WERI-Rb-1 (cell line): ENCODE measurements around the gene DOCK8.

Experiments
- DNase-seq: peaks from one replicate; pipeline ENCODE4 v3.0.0-alpha.2; 2020
- H3K27ac ChIP-seq: fragments of 250-450 bp; sonication (Bioruptor Pico); 2 replicates; pipeline ENCODE4 v1.5.1; 2020; ENCODE audit warnings: mild to moderate bottlenecking, moderate library complexity
- H3K27me3 ChIP-seq: fragments of 250-450 bp; sonication (Bioruptor Pico); 2 replicates; pipeline ENCODE4 v1.5.1; 2021; ENCODE audit warnings: mild to moderate bottlenecking, low read depth, moderate library complexity; ENCODE audit not compliant: insufficient read depth, severe bottlenecking
- H3K36me3 ChIP-seq: fragments of 250-450 bp; sonication (Bioruptor Pico); 2 replicates; pipeline ENCODE4 v1.5.1; 2020; ENCODE audit warnings: mild to moderate bottlenecking, moderate library complexity
- H3K4me3 ChIP-seq: 2 replicates; pipeline ENCODE4 v1.5.1; 2011; ENCODE audit warnings: low read depth, mild to moderate bottlenecking, control low read depth, low read length
- H3K9me3 ChIP-seq: fragments of 250-450 bp; sonication (Bioruptor Pico); 2 replicates; pipeline ENCODE4 v1.5.1; 2021; ENCODE audit warnings: mild to moderate bottlenecking, moderate library complexity; ENCODE audit not compliant: severe bottlenecking
- TF ChIP-seq, protein P1 (sequence below): IDR thresholded peaks from 2 replicates; pipeline ENCODE4 v1.5.1; 2011; ENCODE audit warnings: low read depth, mild to moderate bottlenecking, control low read depth, inconsistent platforms, low read length

DOCK8 gene

DNA sequence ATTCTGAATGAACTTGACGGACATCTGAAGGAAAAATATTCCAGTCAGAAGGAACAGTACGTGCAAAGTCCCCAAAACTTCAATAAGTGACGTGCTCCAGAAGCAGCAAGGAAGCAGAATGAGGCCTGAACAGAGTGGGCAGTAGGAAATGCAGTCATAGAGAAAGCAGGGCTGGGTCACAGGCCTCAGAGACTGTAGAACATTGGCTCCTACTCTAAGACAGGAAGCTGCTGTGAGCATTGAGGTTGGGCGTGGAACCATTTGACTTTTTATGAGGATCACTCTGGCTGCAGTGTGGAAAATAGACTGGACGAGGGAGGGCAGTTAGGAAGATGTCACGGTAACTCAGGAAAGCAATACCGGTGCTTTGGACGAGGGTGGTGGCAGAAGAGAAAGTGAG is 64.0 kb downstream of the DOCK8 start:
- TF ChIP-seq, protein P1, sequence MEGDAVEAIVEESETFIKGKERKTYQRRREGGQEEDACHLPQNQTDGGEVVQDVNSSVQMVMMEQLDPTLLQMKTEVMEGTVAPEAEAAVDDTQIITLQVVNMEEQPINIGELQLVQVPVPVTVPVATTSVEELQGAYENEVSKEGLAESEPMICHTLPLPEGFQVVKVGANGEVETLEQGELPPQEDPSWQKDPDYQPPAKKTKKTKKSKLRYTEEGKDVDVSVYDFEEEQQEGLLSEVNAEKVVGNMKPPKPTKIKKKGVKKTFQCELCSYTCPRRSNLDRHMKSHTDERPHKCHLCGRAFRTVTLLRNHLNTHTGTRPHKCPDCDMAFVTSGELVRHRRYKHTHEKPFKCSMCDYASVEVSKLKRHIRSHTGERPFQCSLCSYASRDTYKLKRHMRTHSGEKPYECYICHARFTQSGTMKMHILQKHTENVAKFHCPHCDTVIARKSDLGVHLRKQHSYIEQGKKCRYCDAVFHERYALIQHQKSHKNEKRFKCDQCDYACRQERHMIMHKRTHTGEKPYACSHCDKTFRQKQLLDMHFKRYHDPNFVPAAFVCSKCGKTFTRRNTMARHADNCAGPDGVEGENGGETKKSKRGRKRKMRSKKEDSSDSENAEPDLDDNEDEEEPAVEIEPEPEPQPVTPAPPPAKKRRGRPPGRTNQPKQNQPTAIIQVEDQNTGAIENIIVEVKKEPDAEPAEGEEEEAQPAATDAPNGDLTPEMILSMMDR: no peak
- H3K36me3 ChIP-seq: no peaks in the 10 kb centered on the region
- H3K4me3 ChIP-seq: no peak overlapping the region
- H3K27me3 ChIP-seq: no peaks in the 10 kb centered on the region
- H3K9me3 ChIP-seq: no peaks in the 10 kb centered on the region
- no peak for DNase-seq
- H3K27ac ChIP-seq: no peak overlapping the region

- Histone ChIP-seq H3K9me3 (no peaks in the 10 kb centered on the region), H3K27ac (no peak overlapping the region), H3K4me3 (no peak overlapping the region), H3K27me3 (no peaks in the 10 kb centered on the region), H3K36me3 (no peaks in the 10 kb centered on the region)
- TF ChIP-seq, protein P1: no peak
- no peak for DNase-seq
Observed at GRCh38 chr9:279674-280073, 65.0 kb downstream of the DOCK8 start.

DNA sequence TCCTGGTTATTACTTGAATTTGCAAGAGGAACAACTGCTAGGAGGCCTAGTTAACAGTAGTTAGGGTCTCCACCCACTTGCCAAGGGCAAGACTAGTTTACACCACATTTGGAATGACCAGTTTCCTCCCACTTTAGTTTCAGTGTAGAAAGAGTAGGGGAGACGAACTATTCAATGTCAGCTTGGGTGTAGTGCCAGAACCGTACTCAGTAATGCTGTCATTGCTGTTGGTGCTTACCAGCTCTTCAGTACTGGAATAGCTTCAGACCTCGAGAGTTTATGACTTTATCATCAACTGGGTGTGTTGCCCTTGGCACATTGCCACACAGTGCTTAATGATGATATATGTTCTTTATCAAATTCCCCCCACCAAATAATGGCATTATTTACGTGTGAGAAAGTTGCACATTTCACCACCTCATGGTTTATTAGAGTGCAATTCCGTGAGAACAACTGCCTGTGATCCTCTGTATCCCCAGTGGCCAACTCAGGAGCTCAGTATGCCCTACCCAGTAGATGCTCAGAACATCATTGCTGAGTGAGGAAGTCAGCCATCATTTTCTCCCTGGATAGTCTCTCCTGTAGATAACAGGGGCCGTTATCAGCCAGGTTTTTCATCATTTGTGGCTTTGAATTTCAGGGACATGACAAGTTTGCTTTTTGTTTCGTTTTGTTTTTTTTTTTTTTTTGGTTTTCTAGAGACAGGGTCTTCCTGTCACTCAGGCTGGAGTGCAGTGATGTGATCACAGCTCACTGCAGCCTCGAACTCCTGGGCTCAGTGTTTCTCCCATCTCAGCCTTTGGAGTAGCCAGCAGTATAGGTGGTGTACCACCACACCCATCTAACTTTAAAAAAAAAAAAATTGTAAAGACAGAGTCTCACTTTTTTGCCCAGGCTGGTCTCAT is 67.3 kb downstream of the DOCK8 start:
- Histone ChIP-seq H3K4me3 (no peak overlapping the region), H3K9me3 (no peaks in the 10 kb centered on the region), H3K27me3 (no peaks in the 10 kb centered on the region), H3K27ac (no peak overlapping the region), H3K36me3 (no peaks in the 10 kb centered on the region)
- TF ChIP-seq, protein P1: no peak
- no peak for DNase-seq

DNA sequence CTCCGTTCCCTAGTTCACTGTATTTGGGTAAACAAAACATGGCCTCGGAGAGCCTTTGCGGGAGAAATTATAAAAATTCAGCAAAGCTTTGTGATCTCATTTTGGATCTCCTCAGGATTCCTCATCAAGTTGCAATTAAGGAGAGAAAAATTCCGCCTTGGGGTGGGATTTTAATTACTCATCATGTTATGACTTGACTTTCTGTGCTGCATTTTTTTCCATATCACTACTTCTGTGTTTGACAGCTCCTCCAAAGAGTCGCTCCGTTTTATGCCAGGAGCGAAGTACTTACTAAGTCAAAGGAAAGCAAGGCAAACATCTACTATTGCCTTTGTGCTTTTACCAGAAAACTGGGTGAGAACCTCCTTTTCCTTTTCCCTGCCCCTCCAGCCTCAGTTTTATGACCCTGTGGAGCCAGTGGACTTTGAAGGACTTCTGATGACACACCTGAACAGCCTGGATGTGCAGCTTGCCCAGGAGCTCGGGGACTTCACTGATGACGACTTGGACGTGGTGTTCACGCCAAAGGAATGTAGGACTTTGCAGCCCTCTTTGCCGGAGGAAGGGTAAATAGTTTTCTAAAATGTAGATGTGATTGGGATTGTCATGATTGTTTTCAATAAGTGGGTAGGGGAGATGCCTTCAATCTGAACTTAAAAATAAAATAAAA is 71.5 kb downstream of the DOCK8 start:
- Histone ChIP-seq H3K9me3 (no peaks in the 10 kb centered on the region), H3K36me3 (no peaks in the 10 kb centered on the region), H3K27ac (no peak overlapping the region), H3K4me3 (no peak overlapping the region), H3K27me3 (no peaks in the 10 kb centered on the region)
- DNase-seq: no peak
- TF ChIP-seq, protein P1: no peak

GRCh38 chr9:289121-289520 is 74.5 kb downstream of the DOCK8 start:
- TF ChIP-seq, protein P1: no peak

More at GRCh38 chr9:289121-289520, 74.5 kb downstream of the DOCK8 start:
- no peak for DNase-seq
- Histone ChIP-seq H3K36me3 (no peaks in the 10 kb centered on the region), H3K27me3 (no peaks in the 10 kb centered on the region), H3K4me3 (no peak overlapping the region), H3K9me3 (no peaks in the 10 kb centered on the region), H3K27ac (no peak overlapping the region)
